Measurements from ENCODE around the gene PLAU.
"Not testable (repeated sequence)": the region's sequence is repeated elsewhere in the genome, so short reads cannot be mapped to it uniquely, and the experiment has no call there.

Gene PLAU

DNA sequence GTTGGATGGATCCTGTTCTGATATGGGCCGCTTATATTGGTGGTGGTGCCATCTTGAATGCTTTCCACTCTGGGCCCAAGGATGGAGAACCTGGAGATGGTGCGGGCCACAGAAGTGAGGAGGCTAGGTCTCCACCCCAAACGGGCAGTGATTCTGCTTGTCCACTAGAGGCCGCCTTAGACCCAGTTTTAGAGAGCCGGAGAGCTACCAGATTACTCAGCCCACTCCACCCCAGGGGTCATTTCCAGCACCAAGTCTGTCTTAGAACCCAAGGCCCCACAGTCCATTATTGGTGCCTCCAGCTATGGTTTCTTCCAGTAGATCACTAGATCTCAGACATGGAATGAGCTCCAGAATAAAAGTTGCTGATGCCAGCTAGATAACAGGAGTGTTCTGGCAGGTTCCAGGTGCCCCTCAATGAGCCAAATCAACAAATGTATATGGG lies 24.8 kb upstream of the PLAU start:
- peak; percentile 87 for DNase-seq (ENCODE audit: low read depth)
- TF ChIP-seq CTCF (IDR thresholded peaks at IDR 0.05; ENCODE audit: insufficient read depth, low read depth, low read length, missing control alignments) = peak; percentile 91
- H3K4me3 ChIP-seq (ENCODE audit: low read length) = no peak overlapping the region

GRCh38 chr10:73886661-73887293 lies 24.2 kb upstream of the PLAU start:
- TF ChIP-seq CTCF (IDR thresholded peaks at IDR 0.05; ENCODE audit: insufficient read depth, low read depth, low read length, missing control alignments) = no peak
- no peak overlapping the region for H3K4me3 ChIP-seq (ENCODE audit: low read length)

DNA sequence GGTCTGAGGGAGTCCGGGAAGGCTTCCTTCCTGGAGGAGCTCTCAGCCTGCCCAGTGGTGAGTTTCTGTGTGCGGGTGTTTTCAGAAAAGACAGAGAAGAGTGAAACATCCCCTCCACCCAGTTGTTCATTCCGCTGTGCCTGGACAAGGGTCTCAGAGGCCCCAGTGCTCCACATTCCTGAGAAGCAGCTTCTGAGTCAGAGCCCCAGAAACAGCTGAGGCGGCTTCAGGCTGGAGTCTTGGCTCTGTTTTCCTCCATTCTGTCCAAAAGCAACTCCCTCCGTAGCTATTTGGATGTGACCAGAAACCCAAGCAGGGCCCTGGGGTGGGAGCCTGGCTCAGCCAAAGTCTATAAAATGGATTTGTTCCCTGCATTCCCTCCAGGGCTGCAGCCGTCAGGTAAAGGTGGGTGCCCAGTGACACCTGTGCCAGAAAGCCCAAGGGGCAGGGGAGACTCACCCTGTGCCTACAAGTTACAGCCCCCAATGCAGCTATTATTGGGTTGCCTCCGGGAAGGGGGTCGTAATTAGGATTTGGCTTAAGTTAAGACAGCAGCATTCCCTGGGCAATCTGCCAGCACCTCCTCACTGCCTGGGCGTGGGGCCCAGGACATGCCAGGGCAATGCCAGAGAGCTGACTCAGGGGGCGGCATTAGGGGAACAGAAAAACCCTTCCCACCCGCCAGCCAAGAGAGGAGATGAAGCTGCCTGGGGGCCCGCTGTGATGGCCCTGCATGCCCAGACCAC lies 23.5 kb upstream of the PLAU start:
- DNase-seq (ENCODE audit: low read depth) = peak; percentile 98
- peak; percentile 14 for TF ChIP-seq CTCF (IDR thresholded peaks at IDR 0.05; ENCODE audit: insufficient read depth, low read depth, low read length, missing control alignments)
- peak overlapping the region; percentile 14 for H3K4me3 ChIP-seq (ENCODE audit: low read length)

More at GRCh38 chr10:73886661-73887293, 24.2 kb upstream of the PLAU start:
- peak; percentile 73 for DNase-seq (ENCODE audit: low read depth)

DNA sequence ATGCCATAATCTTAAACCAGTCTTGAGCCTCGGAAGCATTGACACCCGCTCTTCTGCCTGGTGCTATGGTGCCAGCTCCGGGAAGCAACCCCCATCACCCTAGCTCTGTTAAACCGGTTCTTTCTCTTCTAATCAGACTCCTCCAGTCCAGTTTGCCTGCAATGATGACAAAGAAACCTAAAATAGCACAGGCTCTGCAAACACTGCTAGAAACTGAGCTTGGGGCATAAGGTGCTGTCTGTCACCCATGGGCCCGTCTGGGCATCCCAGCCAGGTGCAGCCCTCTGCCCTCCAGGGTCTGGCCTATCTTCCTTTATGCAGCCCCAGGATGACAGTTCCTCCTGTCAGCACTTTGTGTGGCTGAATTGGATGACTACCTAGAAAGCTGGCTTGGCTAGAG lies 22.4 kb upstream of the PLAU start:
- DNase-seq (ENCODE audit: low read depth) = peak; percentile 96
- H3K4me3 ChIP-seq (ENCODE audit: low read length) = peak overlapping the region; percentile 10
- TF ChIP-seq CTCF (IDR thresholded peaks at IDR 0.05; ENCODE audit: insufficient read depth, low read depth, low read length, missing control alignments) = no peak

DNA sequence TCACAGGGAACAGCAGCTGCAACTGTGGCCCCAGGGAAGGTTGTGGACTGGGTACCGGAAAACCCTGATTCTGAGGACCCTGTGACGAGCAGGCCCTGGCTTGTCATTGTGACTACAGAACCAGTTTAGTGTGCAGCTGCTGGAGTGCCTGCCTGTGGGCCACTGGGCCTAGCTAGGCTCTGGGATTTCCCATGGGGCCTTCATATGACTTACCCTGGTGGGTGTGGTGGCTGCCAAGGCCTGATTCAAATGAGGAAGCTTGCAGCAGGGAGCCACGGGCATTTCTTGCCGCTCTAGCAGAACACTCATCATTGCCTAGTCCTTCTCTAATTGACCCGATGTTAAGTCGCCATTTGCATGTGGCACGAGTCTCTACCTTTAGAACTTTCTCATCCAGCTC lies 21.9 kb upstream of the PLAU start:
- DNase-seq (ENCODE audit: low read depth) = peak; percentile 100

DNA sequence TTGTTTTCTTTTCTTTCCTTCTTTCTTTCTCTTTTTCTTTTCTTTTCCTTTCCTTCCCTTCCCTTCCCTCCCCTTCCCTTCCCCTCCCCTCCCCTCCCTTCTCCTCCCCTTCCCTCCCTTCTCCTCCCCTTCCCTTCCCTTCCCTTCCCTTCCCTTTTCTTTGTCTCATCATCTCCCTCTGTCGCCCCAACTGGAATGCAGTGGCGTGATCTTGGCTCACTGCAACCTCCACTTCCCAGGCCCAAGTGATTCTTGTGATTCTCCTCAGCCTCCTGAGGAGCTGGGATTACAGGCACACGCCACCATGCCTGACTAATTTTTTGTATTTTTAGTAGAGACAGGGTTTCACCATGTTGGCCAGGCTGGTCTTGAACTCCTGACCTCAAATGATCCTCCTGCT lies 21.5 kb upstream of the PLAU start:
- DNase-seq (ENCODE audit: low read depth) = peak; percentile 69
- H3K4me3 ChIP-seq (ENCODE audit: low read length) = not testable (repeated sequence)

More for the DNA sequence above, 21.9 kb upstream of the PLAU start:
- peak overlapping the region; percentile 10 for H3K4me3 ChIP-seq (ENCODE audit: low read length)
- no peak for TF ChIP-seq CTCF (IDR thresholded peaks at IDR 0.05; ENCODE audit: insufficient read depth, low read depth, low read length, missing control alignments)

- H3K4me3 ChIP-seq (ENCODE audit: low read length) = no peak overlapping the region
- no peak for DNase-seq (ENCODE audit: low read depth)
- no peak for TF ChIP-seq CTCF (IDR thresholded peaks at IDR 0.05; ENCODE audit: insufficient read depth, low read depth, low read length, missing control alignments)
These were observed 20.7 kb upstream of the PLAU start for GRCh38 chr10:73890261-73890660.

DNA sequence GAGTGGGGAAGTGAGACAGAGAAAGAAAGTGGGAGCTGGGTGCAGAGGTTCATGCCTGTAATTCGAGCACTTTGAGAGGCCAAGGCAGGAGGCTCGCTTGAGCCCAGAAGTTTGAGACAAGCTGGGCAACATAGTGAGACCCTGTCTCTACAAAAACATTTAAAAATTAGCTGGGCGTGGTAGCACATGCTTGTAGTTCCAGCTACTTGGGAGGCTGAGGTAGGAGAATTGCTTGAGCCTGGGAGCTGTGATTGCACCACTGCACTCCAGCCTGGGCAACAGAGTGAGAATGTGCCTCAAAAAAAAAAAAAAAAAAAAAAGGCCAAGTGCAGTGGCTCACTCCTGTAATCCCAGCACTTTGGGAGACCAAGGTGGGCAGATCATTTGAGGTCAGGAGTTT lies 20.1 kb upstream of the PLAU start:
- peak; percentile 28 for DNase-seq (ENCODE audit: low read depth)
- not testable (repeated sequence) for H3K4me3 ChIP-seq (ENCODE audit: low read length)

Data from epithelial cell of esophagus (primary cell).